HepG2 (cell line): Measurements from ENCODE around the gene GOLGB1. TPM values are rescaled to one million over a fixed set of nuclear protein-coding genes. Genes with fewer than 3 reads are reported as not detected.

Source experiments
- GABPB1 ChIP-seq: IDR thresholded peaks from 2 replicates; pipeline ENCODE4 v1.6.1; 2016; ENCODE audit warnings: mild to moderate bottlenecking, missing genetic modification reagents, moderate library complexity, missing compliant biosample characterization
- JUNB ChIP-seq: sonication (generic); formaldehyde crosslinking; IDR thresholded peaks from 2 replicates; pipeline ENCODE4 v1.8.0; 2022; ENCODE audit warnings: missing genetic modification reagents, mild to moderate bottlenecking, borderline replicate concordance
- KLF6 ChIP-seq: IDR thresholded peaks from 2 replicates; pipeline ENCODE4 v1.8.0; 2016; ENCODE audit warnings: missing biosample characterization, missing genetic modification reagents
- MTF2 ChIP-seq: sonication (generic); formaldehyde crosslinking; IDR thresholded peaks from 2 replicates; pipeline ENCODE4 v1.5.0; 2020; ENCODE audit warnings: missing genetic modification reagents, borderline replicate concordance
- MXD4 ChIP-seq: IDR thresholded peaks from 2 replicates; pipeline ENCODE4 v1.6.1; 2016; ENCODE audit warnings: mild to moderate bottlenecking, missing biosample characterization, missing genetic modification reagents
- NR2F6 ChIP-seq, 2 experiments: IDR thresholded peaks; 2 replicates each; pipeline ENCODE4 v1.6.1; 2016; ENCODE audit warnings: antibody characterized with exemption in 1 of 2, mild to moderate bottlenecking in 1 of 2
- PREB ChIP-seq: sonication (generic); formaldehyde crosslinking; IDR thresholded peaks from 2 replicates; pipeline ENCODE4 v1.4.0; 2020; ENCODE audit warnings: missing genetic modification reagents
- PRPF4 ChIP-seq: fragments of 200-400 bp; formaldehyde crosslinking; IDR thresholded peaks from 2 replicates; pipeline ENCODE4 v1.6.1; 2016; ENCODE audit warnings: low read length, low read depth; ENCODE audit not compliant: poor library complexity, severe bottlenecking
- REL ChIP-seq: sonication (generic); formaldehyde crosslinking; conservative IDR thresholded peaks from 2 replicates; pipeline ENCODE4 v1.8.0; 2022; ENCODE audit warnings: mild to moderate bottlenecking, missing genetic modification reagents, moderate library complexity
- RFX5 ChIP-seq: IDR thresholded peaks from 2 replicates; pipeline ENCODE4 v1.6.1; 2011; ENCODE audit warnings: low read depth, low read length, improper control_type of control experiment
- SMAD9 ChIP-seq: sonication (generic); formaldehyde crosslinking; IDR thresholded peaks from 2 replicates; pipeline ENCODE4 v1.5.1; 2020; ENCODE audit warnings: mild to moderate bottlenecking, missing genetic modification reagents
- SPEN ChIP-seq: sonication (generic); formaldehyde crosslinking; IDR thresholded peaks from 2 replicates; pipeline ENCODE4 v1.5.1; 2020; ENCODE audit warnings: low read depth, mild to moderate bottlenecking, missing genetic modification reagents
- TAF15 ChIP-seq: fragments of 200-400 bp; formaldehyde crosslinking; IDR thresholded peaks from one replicate; pipeline ENCODE4 v1.6.1; 2018; ENCODE audit warnings: mild to moderate bottlenecking, low read depth, low read length; ENCODE audit not compliant: poor library complexity, severe bottlenecking
- ZFP36L2 ChIP-seq: sonication (generic); formaldehyde crosslinking; IDR thresholded peaks from 2 replicates; pipeline ENCODE4 v1.4.0; 2020; ENCODE audit warnings: missing genetic modification reagents
- ZNF703 ChIP-seq: sonication (generic); formaldehyde crosslinking; IDR thresholded peaks from 2 replicates; pipeline ENCODE4 v1.5.1; 2020; ENCODE audit warnings: missing genetic modification reagents, mild to moderate bottlenecking, moderate library complexity, borderline replicate concordance
- ZNF713 ChIP-seq: sonication (generic); formaldehyde crosslinking; IDR thresholded peaks from 2 replicates; pipeline ENCODE4 v1.4.0; 2020; ENCODE audit warnings: mild to moderate bottlenecking, missing genetic modification reagents
- ZNF878 ChIP-seq: sonication (generic); formaldehyde crosslinking; IDR thresholded peaks from 2 replicates; pipeline ENCODE4 v1.8.1; 2023; ENCODE audit warnings: mild to moderate bottlenecking, missing genetic modification reagents, moderate library complexity
- ZSCAN21 ChIP-seq: sonication (generic); formaldehyde crosslinking; IDR thresholded peaks from 2 replicates; pipeline ENCODE4 v1.8.0; 2022; ENCODE audit warnings: mild to moderate bottlenecking, missing genetic modification reagents, moderate library complexity, borderline replicate concordance
- polyA plus RNA-seq, 8 experiments: library from polyadenylated mRNA; depleted of rRNA in 3 of 8; stranded (reverse) in 7 of 8; unstranded in 1 of 8; fragments of >200 nt; fragmentation: Illumina TruSeq in 4 of 8; extraction: Trizol in 4 of 8; gene quantifications; 2 replicates each; pipeline versions ENCODE4 v1.2.1 to v1.2.3, GENCODE V29; 2011 to 2016; ENCODE audit warnings: low read depth in 4 of 8, missing spikeins in 1 of 8, mixed read lengths in 1 of 8; ENCODE audit not compliant: insufficient read depth in 1 of 8
- total RNA-seq, 5 experiments: library from RNA; depleted of rRNA; stranded (reverse); fragments of >200 nt; fragmentation: Illumina TruSeq; extraction: Trizol; gene quantifications; 2 replicates each; pipeline ENCODE4 v1.2.3, GENCODE V29; 2016; ENCODE audit warnings: low read depth in 1 of 5
- TF ChIP-seq, protein P1 (sequence below): sonication (generic); formaldehyde crosslinking; IDR thresholded peaks from 2 replicates; pipeline ENCODE4 v1.9.0; 2021; ENCODE audit warnings: mild to moderate bottlenecking, missing genetic modification reagents
- TF ChIP-seq, protein P2 (sequence below): sonication (generic); formaldehyde crosslinking; conservative IDR thresholded peaks from 2 replicates; pipeline ENCODE4 v1.4.0; 2020; ENCODE audit warnings: missing genetic modification reagents

Gene GOLGB1
- total and polyA plus RNA-seq, 2 of the 13 experiments (the other 11 are each of a cell fraction or from before 2014, with no cell fraction given): 13.1 to 39.5 TPM

DNA sequence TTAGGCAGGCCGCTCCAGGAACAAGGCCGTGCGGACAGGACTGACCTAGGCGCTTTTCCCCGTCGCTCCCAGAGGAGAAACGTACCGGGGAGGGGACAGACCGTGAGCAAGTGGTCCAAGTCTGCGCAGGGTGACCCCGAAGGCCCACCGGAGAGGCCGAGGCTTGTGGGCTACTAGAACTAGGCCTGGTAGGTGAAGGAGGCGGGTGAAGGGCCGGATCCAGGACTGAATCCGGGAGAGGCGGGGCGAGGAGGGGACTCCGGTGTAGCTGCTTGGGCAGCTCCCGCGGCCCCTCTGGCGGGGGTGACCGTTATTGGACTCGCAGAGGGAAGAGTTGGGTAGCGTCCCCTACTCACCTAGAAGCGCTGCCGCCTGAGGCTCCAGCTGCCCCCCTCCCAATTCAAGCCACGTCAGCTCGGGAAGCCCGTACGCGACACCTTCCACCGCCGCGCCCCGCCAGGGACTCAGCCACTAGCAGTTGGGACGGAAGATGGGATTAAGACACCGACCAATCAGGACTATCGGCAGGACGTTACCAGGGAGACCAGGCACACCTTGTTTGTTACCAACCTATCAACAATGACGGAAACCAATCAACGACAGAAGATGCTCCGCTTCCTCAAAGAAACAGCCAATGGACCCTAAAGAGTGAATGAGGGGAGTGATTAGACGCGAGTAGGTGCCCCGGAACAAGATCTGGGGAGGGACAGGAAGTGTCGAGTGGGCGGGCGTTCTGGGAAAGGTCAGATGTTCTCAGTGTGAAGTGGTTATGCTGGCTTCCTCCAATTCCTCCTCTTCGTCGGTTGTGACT lies at the start of gene GOLGB1 (continued):
- TF ChIP-seq, protein P1, sequence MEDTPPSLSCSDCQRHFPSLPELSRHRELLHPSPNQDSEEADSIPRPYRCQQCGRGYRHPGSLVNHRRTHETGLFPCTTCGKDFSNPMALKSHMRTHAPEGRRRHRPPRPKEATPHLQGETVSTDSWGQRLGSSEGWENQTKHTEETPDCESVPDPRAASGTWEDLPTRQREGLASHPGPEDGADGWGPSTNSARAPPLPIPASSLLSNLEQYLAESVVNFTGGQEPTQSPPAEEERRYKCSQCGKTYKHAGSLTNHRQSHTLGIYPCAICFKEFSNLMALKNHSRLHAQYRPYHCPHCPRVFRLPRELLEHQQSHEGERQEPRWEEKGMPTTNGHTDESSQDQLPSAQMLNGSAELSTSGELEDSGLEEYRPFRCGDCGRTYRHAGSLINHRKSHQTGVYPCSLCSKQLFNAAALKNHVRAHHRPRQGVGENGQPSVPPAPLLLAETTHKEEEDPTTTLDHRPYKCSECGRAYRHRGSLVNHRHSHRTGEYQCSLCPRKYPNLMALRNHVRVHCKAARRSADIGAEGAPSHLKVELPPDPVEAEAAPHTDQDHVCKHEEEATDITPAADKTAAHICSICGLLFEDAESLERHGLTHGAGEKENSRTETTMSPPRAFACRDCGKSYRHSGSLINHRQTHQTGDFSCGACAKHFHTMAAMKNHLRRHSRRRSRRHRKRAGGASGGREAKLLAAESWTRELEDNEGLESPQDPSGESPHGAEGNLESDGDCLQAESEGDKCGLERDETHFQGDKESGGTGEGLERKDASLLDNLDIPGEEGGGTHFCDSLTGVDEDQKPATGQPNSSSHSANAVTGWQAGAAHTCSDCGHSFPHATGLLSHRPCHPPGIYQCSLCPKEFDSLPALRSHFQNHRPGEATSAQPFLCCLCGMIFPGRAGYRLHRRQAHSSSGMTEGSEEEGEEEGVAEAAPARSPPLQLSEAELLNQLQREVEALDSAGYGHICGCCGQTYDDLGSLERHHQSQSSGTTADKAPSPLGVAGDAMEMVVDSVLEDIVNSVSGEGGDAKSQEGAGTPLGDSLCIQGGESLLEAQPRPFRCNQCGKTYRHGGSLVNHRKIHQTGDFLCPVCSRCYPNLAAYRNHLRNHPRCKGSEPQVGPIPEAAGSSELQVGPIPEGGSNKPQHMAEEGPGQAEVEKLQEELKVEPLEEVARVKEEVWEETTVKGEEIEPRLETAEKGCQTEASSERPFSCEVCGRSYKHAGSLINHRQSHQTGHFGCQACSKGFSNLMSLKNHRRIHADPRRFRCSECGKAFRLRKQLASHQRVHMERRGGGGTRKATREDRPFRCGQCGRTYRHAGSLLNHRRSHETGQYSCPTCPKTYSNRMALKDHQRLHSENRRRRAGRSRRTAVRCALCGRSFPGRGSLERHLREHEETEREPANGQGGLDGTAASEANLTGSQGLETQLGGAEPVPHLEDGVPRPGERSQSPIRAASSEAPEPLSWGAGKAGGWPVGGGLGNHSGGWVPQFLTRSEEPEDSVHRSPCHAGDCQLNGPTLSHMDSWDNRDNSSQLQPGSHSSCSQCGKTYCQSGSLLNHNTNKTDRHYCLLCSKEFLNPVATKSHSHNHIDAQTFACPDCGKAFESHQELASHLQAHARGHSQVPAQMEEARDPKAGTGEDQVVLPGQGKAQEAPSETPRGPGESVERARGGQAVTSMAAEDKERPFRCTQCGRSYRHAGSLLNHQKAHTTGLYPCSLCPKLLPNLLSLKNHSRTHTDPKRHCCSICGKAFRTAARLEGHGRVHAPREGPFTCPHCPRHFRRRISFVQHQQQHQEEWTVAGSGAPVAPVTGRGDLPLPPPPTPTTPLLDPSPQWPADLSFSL (CRISPR knock-in tag): no peak
- TF ChIP-seq ZNF713 (CRISPR knock-in tag) (no peak), MTF2 (CRISPR knock-in tag) (0 out of 2 replicates have a peak, but pooled peaks have one; percentile 4), RFX5 (peak; percentile 96), ZSCAN21 (CRISPR knock-in tag) (no peak; the same call in 1 of the 2 replicates), MXD4 (peak; percentile 43; the same call in 1 of the 2 replicates), TAF15 (peak; percentile 79), ZNF878 (no peak), SPEN (CRISPR knock-in tag) (peak; percentile 94), REL (CRISPR knock-in tag) (peak; percentile 74; the same call in 1 of the 2 replicates), PRPF4 (no peak), ZNF703 (no peak), NR2F6 (IDR thresholded peaks at IDR 0.05) (no peak), NR2F6 (CRISPR knock-in tag; IDR thresholded peaks at IDR 0.05) (peak; percentile 50; the same call in 1 of the 2 replicates), GABPB1 (CRISPR knock-in tag) (peak; percentile 95), SMAD9 (CRISPR knock-in tag) (no peak), KLF6 (0 out of 2 replicates have a peak, but pooled peaks have one; percentile 24), JUNB (CRISPR knock-in tag) (no peak), PREB (CRISPR knock-in tag) (no peak), ZFP36L2 (CRISPR knock-in tag) (no peak)
- TF ChIP-seq, protein P2, sequence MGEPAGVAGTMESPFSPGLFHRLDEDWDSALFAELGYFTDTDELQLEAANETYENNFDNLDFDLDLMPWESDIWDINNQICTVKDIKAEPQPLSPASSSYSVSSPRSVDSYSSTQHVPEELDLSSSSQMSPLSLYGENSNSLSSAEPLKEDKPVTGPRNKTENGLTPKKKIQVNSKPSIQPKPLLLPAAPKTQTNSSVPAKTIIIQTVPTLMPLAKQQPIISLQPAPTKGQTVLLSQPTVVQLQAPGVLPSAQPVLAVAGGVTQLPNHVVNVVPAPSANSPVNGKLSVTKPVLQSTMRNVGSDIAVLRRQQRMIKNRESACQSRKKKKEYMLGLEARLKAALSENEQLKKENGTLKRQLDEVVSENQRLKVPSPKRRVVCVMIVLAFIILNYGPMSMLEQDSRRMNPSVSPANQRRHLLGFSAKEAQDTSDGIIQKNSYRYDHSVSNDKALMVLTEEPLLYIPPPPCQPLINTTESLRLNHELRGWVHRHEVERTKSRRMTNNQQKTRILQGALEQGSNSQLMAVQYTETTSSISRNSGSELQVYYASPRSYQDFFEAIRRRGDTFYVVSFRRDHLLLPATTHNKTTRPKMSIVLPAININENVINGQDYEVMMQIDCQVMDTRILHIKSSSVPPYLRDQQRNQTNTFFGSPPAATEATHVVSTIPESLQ (CRISPR knock-in tag): no peak
